Measurements from ENCODE around the gene MALL.
"Not testable (repeated sequence)": the region's sequence is repeated elsewhere in the genome, so short reads cannot be mapped to it uniquely, and the experiment has no call there.

MALL gene

DNA sequence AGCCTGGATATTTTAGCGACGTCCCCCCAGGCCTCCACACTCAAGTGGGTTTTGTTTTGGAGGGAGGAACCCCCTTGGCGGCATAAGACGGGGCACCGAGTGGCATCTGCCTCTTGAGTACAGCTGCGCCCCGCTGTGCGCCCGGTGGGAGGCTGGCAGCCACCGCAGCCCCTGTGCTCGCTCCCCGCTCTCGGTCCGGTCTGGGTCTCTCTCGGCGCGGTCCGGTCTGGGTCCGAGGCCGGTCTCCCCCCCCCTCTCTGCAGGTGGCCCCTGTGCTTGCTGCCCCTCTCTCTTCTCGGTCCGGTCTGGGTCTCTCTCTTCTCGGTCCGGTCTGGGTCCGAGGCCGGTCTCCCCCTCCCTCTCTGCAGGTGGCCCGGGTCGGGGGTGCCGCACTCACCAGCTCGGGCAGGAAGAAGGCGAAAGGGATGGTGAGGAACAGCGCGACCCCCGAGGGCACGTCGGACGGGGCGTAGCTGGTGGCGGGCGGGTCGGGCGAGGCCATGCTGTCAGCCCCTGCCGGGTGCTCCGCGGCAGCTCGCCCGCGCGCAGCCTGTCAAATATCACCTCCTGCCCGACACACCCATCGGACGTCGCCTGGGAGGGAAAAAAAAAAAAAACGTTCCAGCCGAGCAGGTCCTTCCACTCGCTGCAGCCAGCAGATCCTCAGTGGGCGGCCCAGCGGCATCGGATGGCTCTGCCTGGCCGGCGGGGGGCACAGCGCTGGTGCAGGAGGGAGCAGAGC lies at the start of gene MALL:
Gene MALL, minus strand, starts transcription at position 532 of the 742 bp plus-strand sequence. Its CDS starts 30 bp downstream, at position 502.
- DNase-seq, result peak; percentile 12

DNA sequence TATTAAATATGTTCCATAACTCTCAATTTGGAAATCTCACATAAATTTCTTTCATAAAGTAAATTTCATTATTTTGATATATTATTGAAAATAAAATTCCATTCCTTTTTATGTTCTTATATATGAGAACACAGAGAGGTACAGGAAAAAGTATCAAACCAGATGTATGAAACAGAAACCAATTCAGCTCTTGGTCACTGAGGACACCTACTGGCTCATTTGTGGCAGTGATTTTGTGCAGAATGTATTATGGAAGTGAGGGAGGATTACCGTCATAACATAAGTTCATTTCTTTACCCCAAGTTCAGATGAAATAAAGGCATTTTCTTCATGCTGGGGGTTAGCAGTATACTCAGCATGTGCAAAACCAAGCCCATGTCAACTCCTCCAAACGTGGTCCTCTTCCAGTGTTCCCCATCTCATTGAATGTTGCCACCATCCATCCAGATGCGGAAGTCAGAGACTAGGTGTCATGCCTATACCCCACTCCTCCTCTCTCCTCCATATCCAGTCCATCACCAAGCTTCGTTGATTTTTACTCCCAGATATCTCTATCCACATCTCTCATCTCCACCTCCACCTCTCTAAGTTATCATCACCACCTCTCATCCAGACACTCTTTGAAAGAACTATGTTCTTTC lies 41.7 kb upstream of the MALL start:
- peak; percentile 59 for DNase-seq

DNA sequence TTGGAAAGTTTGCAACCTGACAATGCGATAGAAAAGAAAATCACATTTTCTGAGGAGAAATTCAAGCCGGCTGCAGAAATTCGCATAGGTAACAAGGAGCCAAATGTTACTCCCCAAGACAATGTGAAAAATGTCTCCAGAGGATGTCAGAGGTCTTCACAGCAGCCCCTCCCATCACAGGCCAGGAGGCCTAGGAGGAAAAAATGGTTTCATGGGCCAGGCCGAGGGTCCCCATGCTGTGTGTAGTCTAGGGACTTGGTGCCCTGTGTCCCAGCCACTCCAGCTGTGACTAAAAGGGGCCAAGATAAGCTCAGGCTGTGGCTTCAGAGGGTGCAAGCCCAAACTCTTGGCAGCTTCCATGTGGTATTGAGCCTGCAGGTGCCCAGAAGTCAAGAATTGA lies 39.2 kb upstream of the MALL start:
- DNase-seq, result not testable (repeated sequence)

DNA sequence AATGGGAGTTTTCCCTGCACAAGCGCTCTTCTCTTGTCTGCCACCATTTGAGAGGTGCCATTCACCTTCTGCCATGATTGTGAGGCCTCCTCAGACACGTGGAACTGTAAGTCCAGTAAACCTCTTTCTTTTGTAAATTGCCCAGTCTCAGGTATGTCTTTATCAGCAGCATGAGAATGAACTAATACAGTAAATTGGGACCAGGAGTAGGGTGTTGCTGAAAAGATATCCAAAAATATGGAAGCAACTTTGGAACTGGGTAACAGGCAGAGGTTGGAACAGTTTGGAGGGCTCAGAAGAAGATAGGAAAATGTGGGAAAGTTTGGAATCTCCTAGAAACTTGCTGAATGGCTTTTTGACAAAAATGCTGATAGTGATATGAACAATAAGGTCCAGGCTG lies 38.6 kb upstream of the MALL start:
- DNase-seq, result not testable (repeated sequence)

DNA sequence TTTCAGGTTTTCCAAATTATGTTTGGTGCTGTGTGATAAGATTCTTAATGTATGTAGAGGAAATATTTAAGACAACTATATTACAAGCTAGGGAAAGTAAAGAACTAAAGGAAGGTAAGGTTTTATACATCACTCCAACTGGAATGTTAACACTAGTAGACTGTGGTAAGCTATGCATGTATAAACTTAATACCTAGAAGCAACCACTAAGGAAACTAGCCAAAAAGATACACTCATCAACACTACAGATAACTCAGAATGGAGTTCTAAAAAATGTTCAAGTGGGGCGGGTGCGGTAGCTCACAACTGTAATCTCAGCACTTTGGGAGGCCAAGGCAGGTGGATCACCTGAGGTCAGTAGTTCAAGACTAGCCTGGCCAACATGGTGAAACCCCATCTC lies 37.8 kb upstream of the MALL start:
- no peak for DNase-seq

DNA sequence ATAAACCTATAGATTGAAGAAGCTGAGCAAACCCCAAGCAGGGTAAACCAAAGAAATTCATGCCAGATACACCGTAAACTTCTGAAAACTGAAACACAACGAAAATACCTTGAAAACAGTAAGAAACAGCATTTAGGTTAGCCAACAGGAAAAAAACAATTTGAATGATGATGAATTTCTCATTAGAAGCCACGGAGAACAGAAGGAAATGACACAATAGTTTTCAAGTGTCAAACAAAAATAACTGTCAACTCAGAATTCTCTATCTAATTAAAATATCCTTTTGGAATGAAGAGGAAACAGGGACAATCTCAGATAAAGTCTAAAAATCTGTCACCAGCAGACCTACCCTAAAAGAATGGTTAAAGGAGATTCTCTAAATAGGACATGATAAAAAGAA lies 37.3 kb upstream of the MALL start:
- DNase-seq, result no peak

DNA sequence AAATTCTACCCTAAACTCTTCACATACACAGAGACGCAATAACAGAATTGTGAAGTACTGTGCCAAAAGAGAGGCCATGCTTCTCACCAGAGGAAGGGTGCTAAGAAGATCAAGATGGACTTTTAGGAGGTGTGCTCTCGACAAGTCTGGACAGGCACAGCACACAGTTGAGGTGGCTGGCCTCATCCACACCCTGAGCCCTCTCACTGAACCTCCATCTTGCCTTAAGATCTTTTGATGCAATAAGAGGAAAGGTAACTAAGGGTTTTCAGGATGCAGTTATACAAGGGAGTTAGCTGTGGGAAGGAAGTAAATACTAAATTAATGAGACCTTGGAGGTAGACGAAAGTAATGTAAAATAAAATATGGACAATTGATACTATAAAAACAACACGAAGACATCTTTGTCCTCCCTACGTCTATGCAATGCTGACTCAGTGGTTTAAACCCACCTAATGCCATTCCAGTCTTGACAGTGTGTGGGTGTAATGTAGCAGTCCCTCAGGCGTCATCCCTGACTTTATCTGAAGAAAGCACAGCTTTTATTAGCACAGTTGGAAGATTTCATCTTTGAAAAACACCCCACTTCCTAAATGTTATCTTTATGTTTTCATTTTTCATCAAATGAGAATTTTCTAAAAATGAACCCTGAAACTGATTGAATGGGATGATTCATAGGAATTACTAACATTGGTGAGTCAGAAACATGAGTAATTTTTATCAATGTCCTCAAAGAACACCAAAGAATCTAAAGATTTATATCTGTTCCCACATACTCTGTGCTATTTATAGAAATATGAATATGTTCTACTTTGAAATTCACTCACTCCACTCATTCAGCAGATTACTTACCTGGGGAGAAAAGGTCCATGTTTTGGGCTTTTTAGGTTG lies 34.0 kb upstream of the MALL start:
- no peak for DNase-seq

DNA sequence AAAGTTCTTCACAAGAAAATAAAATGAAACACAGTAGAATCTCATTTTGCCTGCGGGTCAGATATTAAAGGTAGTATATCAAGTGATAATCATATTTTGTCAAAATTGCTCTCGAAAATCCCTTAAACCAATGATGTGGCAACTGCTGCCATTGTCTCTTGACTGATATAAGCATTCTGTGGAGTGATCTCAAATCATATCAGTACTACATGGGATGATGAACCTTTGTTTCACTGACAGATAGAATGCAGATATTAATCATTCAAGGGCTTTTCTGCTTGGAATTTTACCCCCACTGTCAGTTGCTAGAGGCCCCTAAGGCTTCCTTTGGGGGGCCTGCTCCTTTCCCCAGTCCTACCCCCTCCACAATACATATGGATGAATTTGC lies 31.3 kb upstream of the MALL start:
- DNase-seq, result no peak

DNA sequence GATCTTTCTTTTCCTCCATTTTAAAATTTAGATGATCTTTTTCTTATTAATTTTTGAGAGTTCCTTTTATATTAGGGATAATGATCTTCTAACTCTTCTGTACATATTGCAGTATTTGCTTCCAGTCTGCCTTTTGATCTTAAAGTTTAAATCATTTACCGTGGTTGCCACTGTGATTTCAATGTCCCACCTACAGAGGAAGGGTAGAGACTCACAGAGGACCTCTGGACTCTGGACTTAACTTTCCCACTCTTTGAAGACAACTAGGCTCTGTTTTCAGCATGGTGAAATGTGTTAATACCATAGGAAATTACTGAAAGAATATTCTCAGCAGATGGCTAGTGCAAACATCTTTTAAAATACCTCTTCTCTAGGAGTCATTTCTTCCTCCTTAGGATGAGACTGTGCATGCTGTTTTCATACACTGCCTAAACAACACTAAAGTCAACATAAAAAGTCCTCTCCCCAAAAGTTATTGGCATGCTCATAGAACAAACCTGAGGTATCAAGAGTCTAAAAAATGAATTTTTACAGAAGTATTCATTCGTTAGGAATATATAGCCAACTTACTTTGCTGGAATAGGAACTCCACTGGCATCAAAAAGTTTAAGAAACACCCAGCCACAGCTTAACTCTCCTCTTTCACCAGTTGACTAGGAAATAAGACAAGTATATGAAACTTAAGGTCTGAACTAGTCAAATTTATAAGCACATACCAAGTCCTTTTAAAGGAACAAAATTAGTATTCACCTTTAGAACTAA lies 30.7 kb upstream of the MALL start:
- DNase-seq, result no peak

DNA sequence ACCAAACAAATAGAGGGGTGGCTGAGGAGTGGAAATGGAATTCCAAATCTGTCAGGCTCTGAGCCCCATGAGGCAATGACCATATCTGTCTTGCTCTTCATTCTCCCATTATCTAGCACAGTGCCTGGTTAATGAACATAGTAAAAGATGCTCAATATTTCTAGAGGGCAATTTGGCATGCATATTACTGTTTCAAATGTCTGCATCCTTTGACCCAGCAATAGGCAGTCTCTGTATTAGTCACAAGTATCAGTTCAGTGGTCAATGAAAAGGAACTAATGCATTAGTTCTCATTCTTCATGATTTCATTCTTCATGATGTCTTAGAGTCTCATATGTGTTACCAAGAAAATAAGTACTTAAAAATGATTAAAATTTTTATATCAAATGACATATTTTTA lies 28.4 kb upstream of the MALL start:
- DNase-seq, result no peak

DNA sequence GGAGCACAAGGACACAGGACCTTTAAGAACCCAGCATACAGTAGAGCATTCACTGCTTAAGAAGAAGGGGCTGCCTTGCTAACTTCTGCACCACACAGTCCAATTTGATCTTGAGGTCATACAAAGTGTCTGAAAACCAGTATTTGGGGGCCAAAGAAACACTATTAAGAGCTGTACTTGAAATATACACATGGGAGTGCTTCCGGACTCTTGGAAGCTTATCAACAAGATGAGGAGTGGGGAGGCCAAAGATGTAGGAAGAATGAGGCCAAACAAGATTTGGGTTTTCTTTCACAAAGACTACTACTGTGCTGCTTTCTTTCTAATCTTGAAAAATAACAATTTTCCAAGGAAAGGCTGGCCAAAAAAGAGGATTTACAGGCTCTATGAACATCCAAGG lies 24.8 kb upstream of the MALL start:
- no peak for DNase-seq

DNA sequence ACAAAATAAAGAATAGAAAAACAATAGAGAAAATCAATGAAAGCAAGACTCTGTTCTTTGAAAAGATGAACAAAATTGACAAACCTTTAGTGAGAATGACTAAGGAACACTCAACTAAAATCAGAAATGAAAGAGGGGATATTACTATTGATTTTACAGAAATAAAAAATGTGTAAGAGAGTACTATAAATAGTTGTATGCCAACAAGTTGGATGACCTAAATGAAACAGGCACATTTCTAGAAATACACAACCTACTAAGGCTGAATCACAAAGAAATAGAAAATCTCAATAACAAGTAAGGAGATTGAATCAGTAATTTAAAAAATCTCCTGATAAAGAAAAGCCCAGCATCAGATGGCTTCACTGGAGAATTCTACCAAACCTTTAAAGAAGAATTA lies 18.4 kb upstream of the MALL start:
- no peak for DNase-seq

DNA sequence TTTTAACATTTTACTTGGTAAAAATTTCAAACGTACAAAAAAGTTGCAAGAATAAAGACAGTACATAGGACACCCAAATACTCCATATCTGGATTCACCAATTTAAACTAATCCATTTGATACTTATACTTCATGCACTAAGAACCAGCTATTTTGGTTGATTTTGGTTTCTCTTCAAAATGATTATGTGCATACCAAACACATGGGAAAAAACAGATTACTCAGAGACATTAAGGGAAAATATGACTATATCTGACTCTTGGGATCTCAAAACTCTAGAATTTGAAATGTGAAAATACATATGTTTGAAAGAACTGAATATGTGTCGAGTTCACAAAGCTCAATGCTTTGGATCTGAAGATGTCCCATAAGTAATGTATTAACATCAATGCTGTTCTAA lies 15.5 kb upstream of the MALL start:
- DNase-seq, result no peak

DNA sequence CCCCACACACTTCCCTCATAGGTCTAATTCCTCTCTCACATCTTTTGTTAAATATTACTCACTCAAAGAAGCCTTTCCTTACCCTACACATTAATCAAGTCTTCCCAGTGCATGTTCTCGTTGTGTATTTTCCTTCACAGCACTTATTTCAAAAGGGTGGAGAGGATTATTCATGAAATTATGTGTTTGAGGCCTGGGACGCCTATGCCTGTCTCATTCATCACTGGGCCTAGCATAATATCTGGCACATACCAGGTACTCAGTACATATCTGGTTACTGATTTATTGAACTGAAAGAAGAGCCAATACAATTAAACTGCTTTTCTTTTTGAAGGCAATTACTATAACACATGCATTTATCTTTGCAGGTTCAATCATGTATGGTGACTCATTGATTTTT lies 15.1 kb upstream of the MALL start:
- DNase-seq, result no peak

DNA sequence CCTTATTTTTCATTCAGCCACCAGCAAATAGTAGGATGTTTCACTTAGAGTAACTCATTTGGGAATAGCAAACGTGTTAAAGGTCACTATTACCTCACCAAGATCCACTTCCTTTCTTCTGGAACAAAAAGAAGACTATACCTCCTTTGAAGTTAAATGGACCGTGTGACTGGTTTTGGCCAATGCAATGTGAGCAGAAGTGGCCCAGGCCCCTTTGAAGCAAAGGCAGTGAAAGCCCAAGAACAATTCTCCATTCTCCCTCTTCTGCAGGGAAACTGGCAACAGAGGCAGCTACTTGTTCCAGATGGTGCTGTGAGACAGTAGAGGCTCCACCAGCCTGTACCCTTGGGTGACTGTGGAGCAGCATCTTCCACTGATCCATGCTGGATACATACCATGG lies 11.3 kb upstream of the MALL start:
- no peak for DNase-seq

DNA sequence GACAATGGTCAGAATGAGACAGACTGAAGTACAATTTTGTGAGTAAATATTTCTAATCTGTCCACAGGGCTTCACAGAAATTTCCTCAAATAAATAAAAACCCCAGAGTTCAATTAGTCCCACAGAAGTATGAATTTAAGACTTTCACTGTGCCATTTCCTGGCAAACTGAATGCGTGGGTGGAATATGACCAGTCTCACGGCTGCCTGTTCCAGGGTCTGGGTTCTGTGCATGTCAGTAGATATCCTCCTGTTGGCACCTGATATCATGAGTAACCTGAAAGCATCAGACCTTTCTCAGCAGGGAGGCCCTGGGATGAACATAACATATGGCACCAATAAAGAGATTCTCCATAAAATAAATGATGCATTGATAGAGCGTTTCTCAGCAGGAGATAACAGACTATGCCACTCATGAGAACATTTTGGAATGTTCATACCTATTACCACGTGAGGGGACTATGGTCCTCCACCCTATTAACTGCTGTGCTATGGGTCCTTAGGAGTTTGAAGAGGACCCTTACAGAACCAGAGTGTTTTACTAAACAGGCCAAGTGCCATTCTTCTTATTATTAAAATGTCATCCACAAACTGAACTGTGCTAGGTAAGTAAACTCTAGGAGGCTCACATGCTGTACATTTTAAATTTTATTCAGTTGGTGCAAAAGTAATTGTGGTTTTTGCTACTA lies 10.6 kb upstream of the MALL start:
- DNase-seq, result no peak

DNA sequence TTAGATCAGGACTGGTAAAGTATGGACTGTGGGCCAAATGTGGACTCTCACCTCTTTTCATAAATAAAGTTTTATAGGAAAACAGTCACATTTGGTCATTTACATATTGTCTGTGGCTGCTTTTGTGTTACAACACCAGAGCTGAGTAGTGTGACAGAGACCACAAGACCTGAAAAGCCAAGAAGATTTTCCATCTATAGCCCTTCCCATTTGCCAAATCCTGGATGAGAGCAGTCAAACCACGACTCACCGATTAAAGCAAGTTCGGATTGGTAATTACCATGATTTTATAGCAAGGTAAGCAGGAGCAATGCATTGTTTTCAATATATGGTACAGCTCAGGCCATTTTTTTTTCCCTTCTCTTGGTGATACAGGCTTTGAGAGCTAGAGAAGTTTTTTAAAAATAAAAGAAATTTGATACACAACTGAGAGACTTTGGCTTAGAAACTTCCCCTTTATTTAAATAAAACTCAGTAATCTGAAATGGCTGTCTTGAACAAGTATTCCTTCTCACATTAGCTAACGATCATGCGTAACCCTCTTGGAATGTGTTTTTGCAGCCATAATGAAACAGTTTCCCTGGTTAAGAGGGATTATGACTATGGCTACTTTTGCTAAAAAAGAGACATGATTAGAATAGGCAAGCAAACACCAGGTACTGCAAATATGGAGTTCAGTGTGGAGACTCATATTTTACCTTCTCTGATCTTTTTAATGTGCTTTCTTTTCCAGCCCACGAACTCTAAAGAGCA lies 9.5 kb upstream of the MALL start:
- no peak for DNase-seq

DNA sequence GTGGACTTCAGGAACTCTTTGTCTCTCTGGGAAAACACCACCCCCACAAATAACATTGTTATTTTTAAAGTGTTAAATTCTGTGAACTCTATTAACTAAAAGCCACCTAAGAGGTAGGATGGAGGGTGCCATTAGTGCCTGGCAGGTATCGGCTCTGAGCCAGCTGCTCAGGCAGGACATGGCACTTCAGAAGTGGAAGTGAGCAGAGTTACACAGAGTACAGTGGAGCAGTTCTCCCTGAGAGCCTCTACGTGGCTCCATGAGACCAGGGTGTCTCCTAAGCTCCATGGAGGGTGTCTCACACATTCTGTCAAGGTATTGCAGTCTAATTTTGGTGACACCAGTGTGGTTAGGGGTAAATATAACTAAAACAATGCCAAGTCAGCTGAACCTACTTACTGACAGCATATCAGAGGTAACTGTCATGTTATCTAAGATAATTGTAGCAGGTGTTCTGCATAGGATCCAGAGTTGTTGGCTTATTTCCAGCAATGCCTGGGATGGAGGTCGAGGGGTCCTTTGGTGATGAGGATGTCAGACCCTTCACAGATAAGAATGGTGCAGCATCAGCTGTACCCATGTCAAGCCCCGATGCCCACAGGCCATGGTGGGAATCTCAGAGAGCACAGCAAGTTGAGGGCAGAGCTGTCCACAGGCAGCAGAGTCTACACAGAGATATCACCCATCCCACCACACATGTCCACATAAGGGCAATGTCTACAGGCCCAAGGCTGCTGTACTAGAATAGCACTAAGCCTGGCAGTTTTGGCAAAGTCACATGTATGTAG lies 8.6 kb upstream of the MALL start:
- no peak for DNase-seq

DNA sequence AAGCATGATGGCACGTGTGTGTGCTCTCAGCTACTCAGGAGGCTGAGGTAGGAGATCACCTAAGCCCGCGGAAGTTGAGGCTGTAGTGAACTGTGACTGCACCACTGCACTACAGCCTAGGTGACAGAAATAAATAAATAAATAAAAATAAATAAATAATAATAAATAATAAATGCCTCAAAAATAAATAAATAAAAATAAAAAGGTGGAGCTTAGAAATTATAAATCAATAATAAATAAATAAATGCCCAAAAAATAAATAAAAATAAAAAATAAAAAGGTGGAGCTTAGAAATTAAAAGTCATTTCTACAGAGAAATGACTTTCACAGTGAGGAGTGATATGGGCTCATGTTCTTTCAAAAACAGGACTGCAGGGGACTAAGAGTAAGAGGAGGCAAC lies 6.0 kb upstream of the MALL start:
- no peak for DNase-seq

DNA sequence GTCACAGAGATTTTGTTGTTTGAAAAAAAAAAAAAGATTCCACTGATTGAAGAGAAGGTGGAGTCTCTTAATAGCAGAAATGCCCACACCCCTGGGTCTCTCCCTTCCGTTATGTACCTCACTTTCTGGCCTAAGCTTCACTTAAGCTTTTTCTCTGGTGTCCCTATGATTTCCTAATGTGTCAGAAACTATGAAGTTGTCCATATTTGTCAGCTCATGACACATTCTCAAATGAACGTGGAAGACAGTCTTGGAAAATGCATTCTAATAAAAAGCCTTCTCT lies 5.4 kb upstream of the MALL start:
- DNase-seq, result no peak

Data from NCI-H2227 treated with DMSO at 0.1 percent for 48 hours (cell line).